Activated CD8-positive, alpha-beta T cell treated with anti-CD3 and anti-CD28 coated beads for 36 hours (primary cell): Measurements from ENCODE around the gene HAUS5. TPM values are rescaled to one million over a fixed set of nuclear protein-coding genes. Genes with fewer than 3 reads are reported as not detected.

Source experiments
- ATAC-seq: fragments of 200-7000 bp; cut with Tn5 transposase; one replicate; pipeline ENCODE4 v1.10.0; 2021; ENCODE audit warnings: mild to moderate bottlenecking, moderate library complexity
- CTCF ChIA-PET: fragments of 350-600 bp; sonication (Branson Sonifier 250); formaldehyde crosslinking; loops from one replicate; lab custom pipeline; 2021; ENCODE audit warnings: antibody characterized with exemption; lab: Charles Lee
- POLR2A ChIA-PET: fragments of 350-600 bp; sonication (Branson Sonifier 250); formaldehyde crosslinking; loops from one replicate; lab custom pipeline; 2021; ENCODE audit warnings: antibody characterized with exemption; lab: Charles Lee
- DNase-seq: peaks from one replicate; pipeline ENCODE4 v3.0.0-alpha.2; 2020
- H3K27ac Mint-ChIP-seq: one replicate; pipeline ENCODE4 v1.8.0; 2021; ENCODE audit warnings: mild to moderate bottlenecking, mixed read lengths
- H3K27me3 Mint-ChIP-seq: one replicate; pipeline ENCODE4 v1.8.0; 2021; ENCODE audit warnings: mixed read lengths
- H3K36me3 Mint-ChIP-seq: one replicate; pipeline ENCODE4 v1.8.0; 2021; ENCODE audit warnings: low read depth, mixed read lengths
- H3K4me1 Mint-ChIP-seq: one replicate; pipeline ENCODE4 v1.8.0; 2021; ENCODE audit warnings: low read depth, mixed read lengths
- H3K4me3 Mint-ChIP-seq: one replicate; pipeline ENCODE4 v1.8.0; 2021; ENCODE audit warnings: mild to moderate bottlenecking, moderate library complexity, mixed read lengths
- H3K9me3 Mint-ChIP-seq: one replicate; pipeline ENCODE4 v1.8.0; 2021; ENCODE audit warnings: mixed read lengths
- intact Hi-C: fragments of 100-400 bp; cut with micrococcal nuclease; formaldehyde crosslinking; loops from one replicate; pipeline ENCODE4 v1.10.0; 2022
- total RNA-seq, 2 experiments: library from RNA; stranded (reverse); gene quantifications; one replicate each; pipeline ENCODE4 v1.2.3, GENCODE V29; 2021
- TF ChIP-seq, protein P1 (sequence below): fragments of 200-600 bp; IDR thresholded peaks from one replicate; pipeline ENCODE4 v1.8.0; 2022; ENCODE audit warnings: antibody characterized with exemption, mild to moderate bottlenecking

Gene HAUS5
- total RNA-seq, 2 experiments from 2014 or later, result 38.3 to 40.0 TPM

DNA sequence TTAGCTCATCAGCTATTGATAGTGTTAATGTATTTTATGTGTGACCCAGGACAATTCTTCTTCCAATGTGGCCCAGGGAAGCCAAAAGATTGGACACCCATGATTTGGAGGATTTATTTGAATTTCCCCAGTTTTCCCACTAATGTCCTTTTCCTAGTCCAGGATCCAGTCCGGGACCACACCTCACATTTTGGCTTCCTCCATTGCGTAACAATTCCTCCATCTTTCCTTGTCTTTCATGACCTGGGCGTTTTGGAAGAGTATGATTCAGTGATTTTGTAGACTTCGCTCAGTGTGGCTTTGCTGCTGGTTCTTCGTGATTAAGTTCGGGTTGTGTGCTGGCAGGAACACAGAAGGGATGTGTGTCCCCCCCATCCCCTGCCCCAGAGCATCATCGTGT is 45.8 kb upstream of the HAUS5 start:
- Mint-ChIP-seq H3K27me3 (peaks cover 25% of the 10 kb centered on the region), H3K9me3 (no peaks in the 10 kb centered on the region), H3K4me1 (no peaks in the 10 kb centered on the region), H3K27ac (no peak overlapping the region), H3K36me3 (no peaks in the 10 kb centered on the region), H3K4me3 (no peak overlapping the region)
- ChIA-PET POLR2A (no interaction called here), CTCF (interaction anchor here (1.0 kb wide), 1 partner anchor 26 kb away, joined by 3 read pairs; no protein-coding TSS in a partner anchor)
- no peak for DNase-seq
- ATAC-seq, result no peak
- TF ChIP-seq, protein P1, sequence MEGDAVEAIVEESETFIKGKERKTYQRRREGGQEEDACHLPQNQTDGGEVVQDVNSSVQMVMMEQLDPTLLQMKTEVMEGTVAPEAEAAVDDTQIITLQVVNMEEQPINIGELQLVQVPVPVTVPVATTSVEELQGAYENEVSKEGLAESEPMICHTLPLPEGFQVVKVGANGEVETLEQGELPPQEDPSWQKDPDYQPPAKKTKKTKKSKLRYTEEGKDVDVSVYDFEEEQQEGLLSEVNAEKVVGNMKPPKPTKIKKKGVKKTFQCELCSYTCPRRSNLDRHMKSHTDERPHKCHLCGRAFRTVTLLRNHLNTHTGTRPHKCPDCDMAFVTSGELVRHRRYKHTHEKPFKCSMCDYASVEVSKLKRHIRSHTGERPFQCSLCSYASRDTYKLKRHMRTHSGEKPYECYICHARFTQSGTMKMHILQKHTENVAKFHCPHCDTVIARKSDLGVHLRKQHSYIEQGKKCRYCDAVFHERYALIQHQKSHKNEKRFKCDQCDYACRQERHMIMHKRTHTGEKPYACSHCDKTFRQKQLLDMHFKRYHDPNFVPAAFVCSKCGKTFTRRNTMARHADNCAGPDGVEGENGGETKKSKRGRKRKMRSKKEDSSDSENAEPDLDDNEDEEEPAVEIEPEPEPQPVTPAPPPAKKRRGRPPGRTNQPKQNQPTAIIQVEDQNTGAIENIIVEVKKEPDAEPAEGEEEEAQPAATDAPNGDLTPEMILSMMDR, result no peak
- intact Hi-C loops, result no loop called here

DNA sequence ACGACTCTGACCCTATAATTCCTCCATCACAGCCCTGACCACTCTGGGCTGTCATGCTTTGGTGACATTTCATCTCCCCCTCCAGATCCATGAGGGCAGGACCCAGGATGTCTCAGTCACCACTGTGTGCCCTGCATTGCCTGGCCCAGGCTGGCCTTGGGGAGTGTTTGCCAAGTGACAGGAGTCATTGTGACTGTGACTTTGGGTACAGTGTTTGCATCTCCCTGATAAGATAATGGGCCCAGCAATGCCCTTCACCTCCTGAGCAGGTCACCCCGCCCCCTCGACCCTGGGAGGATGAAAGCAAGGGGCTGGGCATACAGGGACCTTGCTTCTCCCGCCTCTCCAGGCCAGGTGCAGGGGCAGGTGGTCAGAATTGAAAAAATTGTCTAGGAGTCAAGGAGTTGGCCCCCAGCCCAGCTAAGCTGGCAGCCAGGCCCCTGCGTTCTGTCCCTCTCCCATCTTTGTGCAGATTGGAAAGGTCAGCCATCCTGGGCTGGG is 43.2 kb upstream of the HAUS5 start:
- H3K27ac Mint-ChIP-seq, result no peak overlapping the region
- H3K9me3 Mint-ChIP-seq, result peaks cover 1% of the 10 kb centered on the region
- intact Hi-C loops, result no loop called here
- TF ChIP-seq, protein P1, result no peak
- no peak overlapping the region for H3K4me3 Mint-ChIP-seq
- no peaks in the 10 kb centered on the region for H3K4me1 Mint-ChIP-seq
- ChIA-PET CTCF (no interaction called here), POLR2A (no interaction called here)
- DNase-seq (no peak), ATAC-seq (no peak)
- no peaks in the 10 kb centered on the region for H3K36me3 Mint-ChIP-seq
- H3K27me3 Mint-ChIP-seq, result peaks cover 19% of the 10 kb centered on the region

DNA sequence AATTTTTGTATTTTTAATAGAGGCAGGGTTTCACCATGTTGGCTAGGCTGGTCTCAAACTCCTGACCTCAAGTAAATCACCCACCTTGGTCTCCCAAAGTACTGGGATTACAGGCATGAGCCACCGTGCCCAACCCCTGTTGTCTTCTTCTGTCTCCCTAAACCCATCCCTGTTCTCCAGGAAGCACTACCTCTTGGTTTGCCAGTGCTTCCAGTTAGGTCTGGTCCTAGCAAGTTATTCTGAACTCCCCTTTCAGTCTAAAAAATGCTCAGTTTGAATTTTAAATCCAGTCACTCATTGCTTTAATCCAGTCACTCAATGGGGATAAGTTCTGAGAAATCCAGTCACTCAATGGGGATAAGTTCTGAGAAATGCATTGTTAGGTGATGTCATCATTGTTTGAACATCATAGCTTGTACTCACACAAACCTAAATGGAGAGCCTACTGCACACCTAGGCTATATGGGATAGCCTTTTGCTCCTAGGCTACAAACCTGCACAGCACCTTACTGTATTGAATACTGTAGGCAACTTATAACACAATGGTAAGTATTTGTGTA is 41.0 kb upstream of the HAUS5 start:
- H3K36me3 Mint-ChIP-seq, result peaks cover 5% of the 10 kb centered on the region

GRCh38 chr19:35577918-35578317 is 34.6 kb upstream of the HAUS5 start:
- intact Hi-C loops, result no loop called here
- CTCF ChIA-PET, result interaction anchor here (0.6 kb wide), 1 partner anchor 14 kb away, joined by 4 read pairs; no protein-coding TSS in a partner anchor
- H3K36me3 Mint-ChIP-seq, result peaks cover 8% of the 10 kb centered on the region
- peaks cover 29% of the 10 kb centered on the region for H3K9me3 Mint-ChIP-seq
- H3K4me3 Mint-ChIP-seq, result no peak overlapping the region
- no peak for DNase-seq
- H3K27ac Mint-ChIP-seq, result no peak overlapping the region
- POLR2A ChIA-PET, result no interaction called here
- peaks cover 8% of the 10 kb centered on the region for H3K27me3 Mint-ChIP-seq
- no peaks in the 10 kb centered on the region for H3K4me1 Mint-ChIP-seq
- TF ChIP-seq, protein P1, result no peak
- ATAC-seq, result no peak

More for the DNA sequence above, 41.0 kb upstream of the HAUS5 start:
- intact Hi-C loops, result no loop called here
- no peak for DNase-seq
- no peak overlapping the region for H3K27ac Mint-ChIP-seq
- no peak overlapping the region for H3K4me3 Mint-ChIP-seq
- TF ChIP-seq, protein P1, result no peak
- no peaks in the 10 kb centered on the region for H3K4me1 Mint-ChIP-seq
- peaks cover 15% of the 10 kb centered on the region for H3K27me3 Mint-ChIP-seq
- no peak for ATAC-seq
- peaks cover 17% of the 10 kb centered on the region for H3K9me3 Mint-ChIP-seq
- POLR2A ChIA-PET, result no interaction called here
- CTCF ChIA-PET, result no interaction called here

- ATAC-seq (no peak), DNase-seq (no peak)
- Mint-ChIP-seq H3K27ac (no peak overlapping the region), H3K27me3 (peaks cover 8% of the 10 kb centered on the region), H3K4me1 (no peaks in the 10 kb centered on the region), H3K36me3 (peaks cover 8% of the 10 kb centered on the region), H3K4me3 (no peak overlapping the region), H3K9me3 (peaks cover 29% of the 10 kb centered on the region)
- intact Hi-C loops, result no loop called here
- POLR2A ChIA-PET, result no interaction called here
- TF ChIP-seq, protein P1, result no peak
- CTCF ChIA-PET, result interaction anchor here (0.6 to 1.5 kb wide), 4 partner anchors 13 to 68 kb away, joined by 3 to 5 read pairs (median 4); no protein-coding TSS in a partner anchor
These were observed 33.8 kb upstream of the HAUS5 start for GRCh38 chr19:35578707-35579106.
